ENCODE results near the gene SAA1.

- TF ChIP-seq, protein P1, sequence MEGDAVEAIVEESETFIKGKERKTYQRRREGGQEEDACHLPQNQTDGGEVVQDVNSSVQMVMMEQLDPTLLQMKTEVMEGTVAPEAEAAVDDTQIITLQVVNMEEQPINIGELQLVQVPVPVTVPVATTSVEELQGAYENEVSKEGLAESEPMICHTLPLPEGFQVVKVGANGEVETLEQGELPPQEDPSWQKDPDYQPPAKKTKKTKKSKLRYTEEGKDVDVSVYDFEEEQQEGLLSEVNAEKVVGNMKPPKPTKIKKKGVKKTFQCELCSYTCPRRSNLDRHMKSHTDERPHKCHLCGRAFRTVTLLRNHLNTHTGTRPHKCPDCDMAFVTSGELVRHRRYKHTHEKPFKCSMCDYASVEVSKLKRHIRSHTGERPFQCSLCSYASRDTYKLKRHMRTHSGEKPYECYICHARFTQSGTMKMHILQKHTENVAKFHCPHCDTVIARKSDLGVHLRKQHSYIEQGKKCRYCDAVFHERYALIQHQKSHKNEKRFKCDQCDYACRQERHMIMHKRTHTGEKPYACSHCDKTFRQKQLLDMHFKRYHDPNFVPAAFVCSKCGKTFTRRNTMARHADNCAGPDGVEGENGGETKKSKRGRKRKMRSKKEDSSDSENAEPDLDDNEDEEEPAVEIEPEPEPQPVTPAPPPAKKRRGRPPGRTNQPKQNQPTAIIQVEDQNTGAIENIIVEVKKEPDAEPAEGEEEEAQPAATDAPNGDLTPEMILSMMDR (IDR thresholded peaks at IDR 0.05; ENCODE audit: insufficient read depth, low read length) = no peak
- no peak for TF ChIP-seq GABPA (IDR thresholded peaks at IDR 0.05; ENCODE audit: low read depth)
Observed at GRCh38 chr11:18299721-18300120, 33.7 kb downstream of the SAA1 start.
